GM21515 (cell line): Measurements from ENCODE around the gene TRIOBP.

Experiments used
- ATAC-seq: cut with Tn5 transposase; IDR thresholded peaks from one replicate; pipeline ENCODE4 v1.9.1; 2021; ENCODE audit not compliant: unreplicated experiment

TRIOBP gene

DNA sequence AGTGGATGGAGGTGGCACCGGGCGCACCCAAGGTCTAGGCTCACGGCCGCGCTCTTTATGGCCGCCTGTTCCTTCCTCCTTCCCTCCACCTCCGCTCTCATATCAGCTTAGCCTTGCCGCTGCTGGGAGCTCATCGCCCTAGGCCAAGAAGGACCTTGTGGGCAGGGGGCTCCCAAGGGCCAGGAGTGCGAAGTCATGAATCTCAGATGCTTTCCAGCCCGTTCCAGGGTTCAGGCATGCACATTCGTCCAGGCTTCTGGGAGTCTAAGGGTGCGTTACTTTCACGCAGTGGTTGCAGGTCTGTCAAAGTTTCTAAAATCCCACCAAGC, 122.2 kb downstream of the TRIOBP start:
- ATAC-seq = no peak

GRCh38 chr22:37820350-37820749, 123.5 kb downstream of the TRIOBP start:
- ATAC-seq = no peak

- no peak for ATAC-seq
These were observed 125.4 kb downstream of the TRIOBP start for GRCh38 chr22:37822079-37822833.

DNA sequence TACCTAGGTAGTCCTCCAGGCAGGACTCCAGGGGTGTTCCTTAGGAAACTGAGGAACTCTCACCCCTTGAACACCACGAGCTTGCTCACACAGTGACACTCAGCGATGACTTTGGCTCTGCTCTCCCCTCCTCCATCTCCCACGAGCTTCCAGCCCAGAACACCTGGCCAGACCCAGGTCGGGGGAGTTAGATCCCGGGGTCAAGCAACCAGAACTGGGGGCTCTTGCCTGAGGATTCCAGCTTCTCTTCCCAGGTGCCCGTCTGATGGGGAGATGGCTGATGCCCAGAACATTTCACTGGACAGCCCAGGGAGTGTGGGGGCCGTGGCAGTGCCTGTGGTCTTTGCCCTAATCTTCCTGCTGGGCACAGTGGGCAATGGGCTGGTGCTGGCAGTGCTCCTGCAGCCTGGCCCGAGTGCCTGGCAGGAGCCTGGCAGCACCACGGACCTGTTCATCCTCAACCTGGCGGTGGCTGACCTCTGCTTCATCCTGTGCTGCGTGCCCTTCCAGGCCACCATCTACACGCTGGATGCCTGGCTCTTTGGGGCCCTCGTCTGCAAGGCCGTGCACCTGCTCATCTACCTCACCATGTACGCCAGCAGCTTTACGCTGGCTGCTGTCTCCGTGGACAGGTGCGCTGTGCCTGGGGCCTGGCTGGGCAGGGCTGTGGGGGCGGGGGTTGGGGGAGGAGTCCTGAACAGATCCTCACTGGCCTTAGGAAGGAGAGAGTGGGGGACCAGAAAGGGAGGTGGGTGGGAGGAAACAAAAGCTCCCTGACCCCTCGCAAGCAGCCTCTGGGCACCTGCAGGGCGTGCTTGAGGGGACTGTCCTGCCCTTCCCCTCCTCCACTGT, 126.5 kb downstream of the TRIOBP start, which contains the start of gene GALR3:
Gene GALR3 (plus strand): TSS at position 249 of the 852 bp plus-strand sequence. CDS start 25 bp downstream, at position 274.
- no peak for ATAC-seq

DNA sequence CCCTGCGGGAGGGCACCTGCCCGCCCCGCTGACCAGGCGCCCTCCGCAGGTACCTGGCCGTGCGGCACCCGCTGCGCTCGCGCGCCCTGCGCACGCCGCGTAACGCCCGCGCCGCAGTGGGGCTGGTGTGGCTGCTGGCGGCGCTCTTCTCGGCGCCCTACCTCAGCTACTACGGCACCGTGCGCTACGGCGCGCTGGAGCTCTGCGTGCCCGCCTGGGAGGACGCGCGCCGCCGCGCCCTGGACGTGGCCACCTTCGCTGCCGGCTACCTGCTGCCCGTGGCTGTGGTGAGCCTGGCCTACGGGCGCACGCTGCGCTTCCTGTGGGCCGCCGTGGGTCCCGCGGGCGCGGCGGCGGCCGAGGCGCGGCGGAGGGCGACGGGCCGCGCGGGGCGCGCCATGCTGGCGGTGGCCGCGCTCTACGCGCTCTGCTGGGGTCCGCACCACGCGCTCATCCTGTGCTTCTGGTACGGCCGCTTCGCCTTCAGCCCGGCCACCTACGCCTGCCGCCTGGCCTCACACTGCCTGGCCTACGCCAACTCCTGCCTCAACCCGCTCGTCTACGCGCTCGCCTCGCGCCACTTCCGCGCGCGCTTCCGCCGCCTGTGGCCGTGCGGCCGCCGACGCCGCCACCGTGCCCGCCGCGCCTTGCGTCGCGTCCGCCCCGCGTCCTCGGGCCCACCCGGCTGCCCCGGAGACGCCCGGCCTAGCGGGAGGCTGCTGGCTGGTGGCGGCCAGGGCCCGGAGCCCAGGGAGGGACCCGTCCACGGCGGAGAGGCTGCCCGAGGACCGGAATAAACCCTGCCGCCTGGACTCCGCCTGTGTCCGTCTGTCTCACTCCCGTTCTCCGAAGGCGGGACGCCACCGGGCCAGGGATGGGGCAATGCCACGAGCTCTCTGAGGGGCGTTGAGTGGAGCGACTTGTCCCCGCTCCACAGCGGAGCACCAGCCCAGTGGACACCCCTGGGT, 128.1 kb downstream of the TRIOBP start:
- ATAC-seq = no peak
